Activated CD4-positive, alpha-beta T cell treated with anti-CD3 and anti-CD28 coated beads, Interleukin-2, amount 50 U/mL, for 48 hours (primary cell): Measurements from ENCODE around the gene RARA.
A peak's percentile ranks its signal among the peaks of the same experiment; 100 is the strongest.

ENCODE experiments used
- DNase-seq, 2 experiments: peaks; one replicate each; pipeline ENCODE4 v3.0.0-alpha.2; 2020

The RARA gene

DNA sequence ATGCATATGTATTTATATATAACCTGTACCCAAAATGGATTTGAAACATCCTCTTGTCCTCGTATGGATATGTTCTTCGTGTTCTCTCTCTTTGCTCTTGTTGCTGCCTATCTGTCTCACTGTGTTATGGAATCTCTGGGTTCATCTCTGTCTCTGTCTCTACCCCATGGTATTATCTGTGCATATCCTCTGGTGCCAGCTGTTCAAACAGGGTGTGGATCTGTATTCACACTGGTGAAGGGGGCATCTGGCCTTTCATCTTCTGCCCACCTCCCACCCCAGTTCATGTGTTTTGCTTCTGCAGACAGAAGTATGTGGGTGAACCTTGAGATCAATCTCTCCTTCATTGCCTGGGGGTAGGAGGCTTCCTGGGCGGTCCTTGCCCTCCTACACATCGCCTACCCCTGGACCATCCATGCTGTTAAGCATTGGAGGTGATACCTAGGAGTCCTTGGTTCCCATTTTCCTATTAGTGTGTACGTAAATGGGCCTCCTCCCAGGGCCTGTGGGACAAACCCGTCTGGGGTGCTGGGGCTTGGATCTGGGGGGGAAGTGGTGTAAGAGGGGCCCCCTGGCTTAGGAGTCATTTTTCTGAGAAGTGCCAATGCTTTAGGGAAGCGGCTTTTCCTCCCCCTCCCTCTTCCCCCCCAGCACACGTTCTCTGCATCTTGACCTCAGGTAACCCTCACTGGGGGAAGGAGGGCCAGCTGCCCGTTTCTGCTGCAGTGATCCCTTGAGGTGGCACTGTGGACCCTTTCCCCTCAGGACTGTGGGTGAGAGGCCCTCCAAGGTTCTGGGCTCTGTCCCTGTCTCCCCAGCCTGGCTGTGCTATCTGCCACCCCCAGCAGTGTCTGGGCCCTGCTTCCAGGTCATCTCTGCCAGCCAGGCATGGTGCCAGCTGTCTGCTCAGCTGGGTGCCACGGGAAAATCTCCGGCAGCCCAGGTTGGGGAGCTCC lies 21.1 kb downstream of the RARA start:
- DNase-seq: peak in 1 of 2 experiments; percentile 43

DNA sequence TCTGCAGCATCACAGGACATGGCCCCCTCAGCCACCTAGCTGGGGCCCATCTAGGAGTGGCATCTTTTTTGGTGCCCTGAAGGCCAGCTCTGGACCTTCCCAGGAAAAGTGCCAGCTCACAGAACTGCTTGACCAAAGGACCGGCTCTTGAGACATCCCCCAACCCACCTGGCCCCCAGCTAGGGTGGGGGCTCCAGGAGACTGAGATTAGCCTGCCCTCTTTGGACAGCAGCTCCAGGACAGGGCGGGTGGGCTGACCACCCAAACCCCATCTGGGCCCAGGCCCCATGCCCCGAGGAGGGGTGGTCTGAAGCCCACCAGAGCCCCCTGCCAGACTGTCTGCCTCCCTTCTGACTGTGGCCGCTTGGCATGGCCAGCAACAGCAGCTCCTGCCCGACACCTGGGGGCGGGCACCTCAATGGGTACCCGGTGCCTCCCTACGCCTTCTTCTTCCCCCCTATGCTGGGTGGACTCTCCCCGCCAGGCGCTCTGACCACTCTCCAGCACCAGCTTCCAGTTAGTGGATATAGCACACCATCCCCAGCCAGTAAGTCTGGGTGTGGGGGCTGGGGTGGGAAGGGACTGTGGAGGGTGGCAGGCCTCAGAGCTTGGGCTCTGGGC lies 22.0 kb downstream of the RARA start:
- no peak for DNase-seq

DNA sequence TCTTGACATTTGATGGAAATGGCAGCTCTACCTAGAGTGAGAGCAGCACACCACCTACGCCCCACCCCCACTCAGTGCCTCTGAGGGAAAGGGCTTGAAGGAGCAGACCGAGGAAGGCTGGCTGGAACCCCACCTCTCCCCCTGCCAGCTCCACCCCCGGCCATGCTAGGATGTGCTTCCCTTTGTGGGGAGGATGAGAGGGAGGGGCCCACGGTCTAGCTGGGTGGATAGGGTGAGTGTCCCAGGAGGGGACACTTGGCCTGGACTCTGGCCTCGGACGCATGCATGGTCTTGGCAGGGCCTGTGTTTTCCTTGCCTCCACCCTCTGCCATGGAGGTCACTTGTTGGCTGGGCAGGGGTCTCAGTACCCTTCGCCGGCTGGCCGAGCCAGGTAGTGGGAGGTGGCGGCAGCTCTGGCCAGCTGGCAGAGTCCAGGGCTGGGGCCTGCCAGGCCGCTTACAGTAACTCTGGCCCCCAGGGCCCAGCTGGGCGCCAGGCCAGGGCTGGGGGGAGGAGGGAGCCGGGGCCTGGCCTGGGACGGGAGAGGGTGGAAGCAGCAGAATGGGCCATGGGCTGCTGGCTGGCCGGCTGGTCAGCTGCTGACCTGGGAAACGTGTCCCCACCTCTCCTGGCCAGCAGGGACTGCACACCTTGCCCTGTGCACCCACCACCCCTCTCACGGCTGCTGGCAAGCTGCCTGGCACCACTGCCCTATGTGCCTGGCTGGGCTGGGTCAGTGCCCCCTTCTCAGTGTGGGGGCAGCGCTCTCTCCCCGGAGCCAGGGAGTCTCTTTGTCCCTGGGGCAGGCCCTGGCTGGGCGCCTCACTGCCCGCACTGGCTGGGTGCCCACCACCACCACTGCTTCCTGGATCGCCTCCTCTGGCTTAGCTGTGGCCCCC lies 23.0 kb downstream of the RARA start:
- no peak for DNase-seq

DNA sequence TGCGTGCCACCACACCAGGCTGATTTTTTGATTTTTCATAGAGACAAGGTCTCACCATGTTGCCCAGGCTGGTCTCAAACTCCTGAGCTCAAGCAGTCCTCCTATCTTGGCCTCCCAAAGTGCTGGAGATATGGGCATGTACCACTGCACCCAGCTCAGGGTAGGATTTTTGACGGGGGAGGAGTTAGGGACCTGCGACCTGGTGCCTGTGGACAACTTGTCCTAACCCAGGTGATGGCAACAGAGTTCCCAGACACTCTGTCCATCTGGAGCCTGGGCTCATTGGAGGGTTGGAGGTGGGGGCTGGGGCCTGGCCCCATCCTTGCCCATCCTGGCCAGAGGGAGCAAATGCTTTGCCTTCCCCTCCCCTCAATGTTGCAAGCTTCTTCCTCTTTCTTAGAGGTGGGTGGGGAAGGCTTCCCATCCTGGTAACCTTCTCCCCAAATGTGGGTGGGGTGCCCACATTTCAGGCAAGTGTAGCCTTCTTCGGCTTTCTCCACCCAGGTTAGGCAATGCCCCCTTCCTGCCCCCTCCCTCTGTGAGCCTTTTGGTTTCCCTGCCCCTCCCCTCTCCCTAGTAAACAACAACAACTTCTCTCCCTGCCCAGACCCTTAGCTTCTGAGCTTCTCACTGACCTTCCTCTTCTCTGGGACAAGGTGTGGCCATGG lies 24.9 kb downstream of the RARA start:
- DNase-seq: no peak

DNA sequence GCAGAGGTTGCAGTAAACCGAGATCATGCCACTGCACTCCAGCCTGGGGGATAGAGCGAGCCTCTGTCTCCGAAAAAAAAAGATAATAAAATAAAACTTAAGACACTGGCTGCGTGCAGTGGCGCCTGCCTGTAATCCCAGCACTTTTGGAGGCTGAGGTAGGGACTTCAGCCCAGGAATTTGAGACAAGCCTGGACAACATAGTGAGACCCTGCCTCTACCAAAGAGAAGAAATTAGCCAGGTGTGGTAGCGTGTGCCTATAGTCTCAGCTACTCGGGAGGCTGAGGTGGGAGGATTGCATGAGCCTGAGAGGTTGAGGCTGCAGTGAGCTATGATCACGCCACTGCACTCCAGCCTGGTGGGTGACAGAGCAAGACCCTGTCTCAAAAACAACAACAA lies 26.6 kb downstream of the RARA start:
- no peak for DNase-seq

DNA sequence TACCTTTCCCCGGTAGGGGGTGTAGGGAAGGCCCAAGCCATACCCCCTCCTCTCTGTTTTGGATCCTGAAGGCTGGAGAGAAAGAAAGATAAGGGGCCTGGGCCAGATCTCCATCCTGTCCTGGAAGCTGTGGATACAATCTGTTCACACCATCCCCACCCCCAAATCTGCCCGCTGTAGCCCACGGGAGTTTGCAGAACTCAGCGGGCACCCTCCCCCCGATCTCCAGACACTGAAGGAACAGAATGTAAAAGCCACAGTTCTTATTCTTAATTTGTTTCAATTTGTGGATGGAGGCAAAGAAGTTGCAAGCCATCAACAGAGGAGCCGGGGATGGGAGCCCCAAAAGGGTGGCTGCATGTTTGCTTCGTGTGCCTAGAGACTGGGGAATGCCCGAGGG lies 28.4 kb downstream of the RARA start:
- DNase-seq: no peak

DNA sequence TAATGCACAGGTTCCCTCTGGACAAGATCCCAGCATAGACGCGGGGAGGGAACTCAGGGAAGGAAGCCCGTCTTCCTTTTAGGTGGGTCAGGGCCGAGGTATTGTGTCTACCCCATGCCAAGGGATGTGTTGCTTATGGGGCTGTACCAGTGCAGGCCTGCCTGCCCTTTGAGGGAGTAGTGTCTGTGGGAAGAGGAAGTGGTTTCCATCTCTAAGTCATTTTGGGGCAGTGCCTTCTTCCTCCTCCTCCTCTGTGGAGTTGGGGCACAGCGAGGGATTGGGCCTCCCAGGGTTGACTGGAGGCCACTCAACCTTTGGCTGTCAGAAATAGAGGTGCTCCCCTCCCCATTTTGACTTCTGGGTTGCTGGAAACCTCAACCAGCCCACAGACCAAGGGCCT lies 29.1 kb downstream of the RARA start:
- no peak for DNase-seq

DNA sequence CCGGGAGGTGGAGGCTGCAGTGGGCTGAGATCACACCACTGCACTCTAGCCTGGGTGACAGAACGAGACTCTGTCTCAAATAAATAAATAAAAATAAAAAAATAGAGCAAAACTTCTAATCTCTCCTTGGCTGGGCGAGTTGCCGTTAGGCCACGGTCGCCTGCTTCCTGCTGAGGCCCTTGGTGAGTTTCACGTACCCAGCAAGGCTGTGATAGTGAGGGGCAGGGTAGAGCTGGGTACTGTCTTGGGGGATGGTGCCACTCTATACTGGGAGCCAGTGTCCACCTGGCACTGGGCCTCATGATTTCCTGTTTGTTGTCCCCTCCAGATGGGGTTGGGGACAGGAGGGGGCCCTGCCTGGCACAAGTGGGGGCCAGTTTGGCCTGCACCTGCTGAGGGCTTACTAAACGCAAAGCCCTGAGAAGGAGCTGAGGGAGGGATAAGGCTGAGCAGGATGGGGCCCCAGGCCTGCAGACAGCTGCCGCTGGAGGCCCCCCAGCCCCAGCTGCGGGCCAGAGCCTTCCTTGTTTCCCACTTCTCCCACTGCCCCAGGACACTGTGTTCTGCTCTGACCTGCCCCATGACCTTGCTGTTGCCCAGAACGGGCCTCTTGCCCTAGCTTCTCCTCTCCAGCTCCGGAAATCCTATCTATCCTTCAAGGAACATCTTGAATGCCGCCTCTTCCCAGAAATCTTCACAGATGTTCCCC lies 30.1 kb downstream of the RARA start:
- DNase-seq: no peak

DNA sequence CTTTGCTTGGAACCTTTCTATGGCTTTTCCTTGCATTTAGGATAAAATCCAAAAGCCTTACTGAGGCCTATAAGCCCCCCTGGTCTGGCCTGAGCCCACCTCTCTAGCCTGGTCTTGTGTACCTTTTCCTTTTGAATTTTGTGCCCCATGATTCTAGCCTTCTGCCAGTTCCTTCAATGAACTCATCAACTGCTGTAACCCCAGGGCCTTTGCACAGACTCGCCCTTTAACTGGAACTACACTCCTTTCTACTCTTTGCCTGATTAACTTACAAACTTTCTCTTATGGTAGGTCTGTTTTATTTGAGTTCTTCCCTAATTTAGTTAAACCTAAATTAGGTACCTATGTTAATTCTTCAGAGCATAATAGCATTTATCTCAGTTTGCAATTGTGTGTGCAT lies 31.3 kb downstream of the RARA start:
- no peak for DNase-seq

DNA sequence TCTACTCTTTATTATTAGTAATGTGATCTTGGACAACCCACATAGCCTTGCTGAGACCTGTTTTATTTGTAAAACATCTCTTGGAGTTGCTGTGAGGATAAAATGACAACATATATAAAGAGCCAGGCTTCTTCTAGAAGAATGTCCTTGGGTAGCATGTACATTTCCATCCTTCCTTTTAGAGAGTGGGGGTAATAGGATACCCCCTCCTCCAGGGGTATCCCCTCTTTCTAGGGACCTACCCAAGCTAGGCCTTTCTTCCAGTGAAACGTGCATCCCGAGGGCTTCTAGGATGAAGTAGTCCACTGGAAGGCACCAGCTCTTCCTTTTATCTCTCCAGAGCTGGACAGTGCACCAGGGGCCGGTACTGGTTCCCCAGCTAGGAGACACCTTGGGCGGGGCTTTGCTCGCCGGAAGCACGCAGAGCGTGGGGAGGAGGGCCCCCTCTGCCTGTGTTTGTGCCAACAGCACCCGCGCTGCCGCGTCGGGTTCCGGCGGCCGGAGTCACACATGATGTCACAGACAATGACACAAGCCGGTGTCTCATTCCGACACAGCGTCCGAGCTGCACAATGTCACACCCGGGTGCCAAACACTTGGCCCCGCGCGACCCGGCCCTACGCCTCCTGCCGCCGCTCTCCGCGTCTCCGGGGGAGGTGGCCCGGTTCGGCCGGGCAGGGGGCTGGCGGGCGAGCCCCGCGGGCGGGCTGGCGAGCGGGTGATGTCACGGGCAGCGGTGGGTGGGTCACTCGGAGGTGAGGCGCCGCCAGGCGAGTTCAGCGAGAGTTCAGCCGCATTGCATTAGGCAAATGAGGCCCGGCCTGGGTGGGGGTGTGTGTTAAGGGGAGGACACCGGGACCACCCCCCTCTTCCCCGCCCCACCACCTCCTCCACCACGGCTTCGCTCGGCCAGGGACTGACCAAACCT lies 32.2 kb downstream of the RARA start:
- DNase-seq: peak; percentile 82 to 87

DNA sequence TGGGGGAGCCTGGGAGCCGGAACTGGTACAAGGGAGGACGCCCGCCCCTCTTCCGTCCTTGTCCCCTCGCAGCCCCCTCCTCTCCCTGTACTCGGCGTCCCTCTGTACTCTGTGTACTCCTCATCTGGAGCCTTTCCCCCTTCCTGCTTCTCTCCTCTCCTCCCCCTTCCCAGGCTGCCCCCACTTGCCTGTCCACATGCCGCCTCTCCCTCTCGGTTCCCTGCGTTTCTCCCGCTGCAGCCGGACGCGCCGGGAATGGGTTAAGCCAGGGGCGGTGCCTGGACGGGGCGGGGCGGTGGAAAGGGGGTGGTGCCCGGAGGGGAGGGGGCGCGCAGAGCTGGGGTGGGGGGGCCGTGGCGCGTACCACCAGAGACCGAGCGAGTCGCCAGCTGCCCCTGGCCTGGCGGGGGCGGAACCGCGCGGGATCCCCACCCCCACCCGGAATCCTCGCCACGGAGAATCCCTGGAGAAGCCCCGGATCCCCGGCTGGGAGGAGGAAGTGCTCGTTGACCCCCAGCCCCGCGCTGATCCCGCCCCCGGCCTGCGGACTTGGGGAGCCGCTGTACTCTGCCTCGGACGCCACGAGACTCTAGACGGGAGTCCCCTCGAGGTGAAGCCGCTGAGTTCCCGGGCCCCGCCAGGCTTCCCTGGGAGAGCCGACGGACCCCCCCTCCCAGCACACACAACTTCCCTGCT lies 33.0 kb downstream of the RARA start:
- peak in 1 of 2 experiments; percentile 42 for DNase-seq

DNA sequence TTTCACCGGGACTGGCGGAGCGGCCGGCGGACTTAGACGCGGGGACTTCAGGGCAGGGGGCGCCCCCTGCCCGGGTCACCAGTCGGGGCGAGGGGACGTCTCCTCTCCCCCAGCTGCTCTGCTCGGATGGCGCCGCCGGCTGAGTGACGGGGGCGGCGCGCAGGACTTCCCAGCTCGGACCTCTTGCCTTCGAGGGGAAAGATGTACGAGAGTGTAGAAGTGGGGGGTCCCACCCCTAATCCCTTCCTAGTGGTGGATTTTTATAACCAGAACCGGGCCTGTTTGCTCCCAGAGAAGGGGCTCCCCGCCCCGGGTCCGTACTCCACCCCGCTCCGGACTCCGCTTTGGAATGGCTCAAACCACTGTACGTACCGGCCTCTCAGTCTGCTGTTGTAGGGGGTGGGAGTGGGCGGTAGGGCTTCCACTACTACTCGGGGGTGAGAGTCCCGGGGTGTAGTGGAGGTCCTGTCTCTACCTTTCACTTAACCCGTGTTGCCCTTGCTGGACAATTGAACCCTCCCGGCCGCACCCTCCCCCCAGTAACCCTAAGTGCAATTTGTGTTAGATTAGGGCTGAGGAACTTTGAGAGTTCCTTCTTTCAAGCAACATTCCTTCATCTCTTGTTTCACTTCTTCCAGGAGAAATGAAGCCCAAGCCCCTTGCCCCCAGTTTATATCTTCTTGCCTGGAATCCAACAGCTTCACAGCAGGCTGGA lies 33.7 kb downstream of the RARA start:
- no peak for DNase-seq

DNA sequence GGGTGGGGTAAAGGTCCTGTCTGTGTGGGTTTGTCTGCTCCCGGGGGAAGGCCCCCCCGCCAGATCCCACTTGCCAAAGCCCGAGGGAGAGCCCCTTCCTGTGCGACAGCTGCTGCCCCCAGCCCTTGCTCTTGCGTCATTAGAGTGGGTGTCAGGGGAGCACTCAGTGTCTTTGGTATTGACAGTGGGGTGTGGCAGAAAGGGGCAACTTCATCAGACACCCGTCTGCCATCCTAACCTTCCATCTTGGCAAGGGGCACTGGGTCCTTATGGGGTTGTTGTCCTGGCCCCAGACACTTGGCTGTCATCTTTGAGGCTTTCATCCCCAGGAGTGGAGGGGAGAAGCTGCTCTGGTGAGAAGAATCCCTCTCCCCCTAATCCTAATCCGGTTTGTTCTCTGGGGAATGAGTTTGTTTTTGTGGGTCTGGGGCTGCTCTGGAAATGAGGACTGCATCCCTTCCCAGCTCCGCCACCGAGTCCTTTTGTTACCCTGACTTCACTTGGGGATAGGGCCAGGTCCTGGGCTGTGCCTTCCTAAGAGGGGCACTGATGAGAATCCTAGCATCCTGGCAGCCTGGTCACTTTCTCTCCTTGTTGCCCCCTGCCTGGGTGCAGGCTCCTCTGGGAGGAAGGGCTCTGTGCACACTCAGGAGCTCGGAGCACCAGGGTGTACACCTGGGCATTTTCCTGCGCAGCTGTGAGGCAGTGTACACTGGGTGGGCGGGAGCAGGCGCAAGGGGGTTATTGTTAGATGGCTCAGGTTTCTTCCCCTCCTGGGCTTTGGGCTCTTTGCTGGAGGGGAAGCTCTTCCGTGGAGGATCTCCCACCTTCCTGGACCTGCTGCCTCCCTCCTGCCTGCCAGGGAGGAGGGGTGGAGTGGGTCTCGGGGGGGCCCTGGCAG lies 34.5 kb downstream of the RARA start:
- no peak for DNase-seq

DNA sequence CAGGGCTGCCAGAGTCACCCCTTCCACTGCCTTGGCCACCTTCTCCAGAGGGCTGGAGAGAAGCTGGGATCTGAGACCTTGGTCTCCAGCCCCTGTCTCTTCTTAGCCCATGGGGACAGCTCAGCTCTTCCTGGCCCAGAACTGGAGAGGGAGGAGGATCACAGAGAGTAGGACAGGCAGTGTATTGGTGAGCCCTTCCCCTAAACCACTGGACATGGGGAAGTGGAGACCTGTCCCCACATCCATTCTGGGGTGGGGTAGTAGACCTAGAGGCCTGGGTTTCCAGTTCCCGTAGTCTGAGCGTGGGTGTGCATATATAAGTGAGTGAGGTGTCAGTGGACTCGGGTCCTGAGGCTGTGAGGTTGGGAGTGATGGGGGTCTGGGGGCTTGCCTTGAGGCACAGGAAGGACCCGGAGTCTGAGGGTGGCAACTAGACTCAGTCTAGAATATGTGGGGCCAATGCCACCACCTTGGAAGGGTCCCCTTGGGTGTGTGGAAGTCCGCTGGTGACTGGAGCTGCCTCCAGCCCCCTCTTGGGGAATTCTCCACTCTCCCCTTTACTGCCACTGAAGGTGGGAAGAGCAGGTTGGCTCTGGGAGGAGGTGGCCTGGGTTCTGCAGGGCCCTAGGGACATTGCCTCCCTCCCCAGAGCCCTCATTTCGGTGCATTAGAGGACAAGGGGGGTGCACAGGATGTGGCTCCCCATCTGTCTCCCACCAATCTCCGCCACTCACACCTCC lies 35.6 kb downstream of the RARA start:
- no peak for DNase-seq

DNA sequence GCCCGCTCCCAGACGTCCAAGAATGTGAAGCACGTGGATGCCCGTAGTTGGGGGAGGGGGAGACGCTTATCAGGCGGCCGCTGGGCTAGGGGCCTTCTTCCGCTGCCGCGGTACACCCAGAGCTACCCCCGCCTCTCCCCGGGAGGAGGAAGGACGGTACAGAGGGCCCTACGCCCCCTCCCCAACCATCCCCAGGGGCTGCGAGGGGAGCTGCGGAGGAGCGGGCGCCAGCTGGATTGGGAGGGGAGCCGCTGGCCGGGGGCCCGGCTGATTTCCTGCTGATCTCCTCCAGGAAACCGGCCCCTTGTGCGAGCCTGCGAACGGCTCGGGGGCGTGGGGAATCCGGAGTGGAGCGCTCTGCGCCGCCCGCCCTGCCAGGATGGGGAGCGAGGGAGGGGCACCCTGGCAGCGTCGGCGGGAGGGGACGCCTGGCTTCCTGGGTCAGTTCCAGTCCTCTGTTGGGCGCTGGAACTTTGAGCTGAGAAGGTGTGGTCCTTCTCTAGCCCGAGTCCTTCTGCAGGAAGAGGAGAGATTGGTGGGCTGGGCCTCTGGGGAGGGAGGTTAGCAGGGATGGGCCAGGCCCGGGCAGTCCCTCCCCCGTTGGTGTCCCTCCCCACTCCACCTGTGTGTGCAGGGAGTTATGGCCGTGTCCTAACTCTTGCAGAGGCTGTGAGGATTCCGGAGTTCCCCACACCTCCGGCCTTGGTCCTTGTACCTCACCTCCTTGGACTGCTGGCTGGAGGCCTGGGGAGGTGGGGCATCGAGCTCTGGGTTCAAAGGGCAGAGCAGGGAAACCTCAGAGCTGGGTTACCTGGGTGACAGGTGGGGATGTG lies 36.4 kb downstream of the RARA start:
- peak in 1 of 2 experiments; percentile 38 for DNase-seq

DNA sequence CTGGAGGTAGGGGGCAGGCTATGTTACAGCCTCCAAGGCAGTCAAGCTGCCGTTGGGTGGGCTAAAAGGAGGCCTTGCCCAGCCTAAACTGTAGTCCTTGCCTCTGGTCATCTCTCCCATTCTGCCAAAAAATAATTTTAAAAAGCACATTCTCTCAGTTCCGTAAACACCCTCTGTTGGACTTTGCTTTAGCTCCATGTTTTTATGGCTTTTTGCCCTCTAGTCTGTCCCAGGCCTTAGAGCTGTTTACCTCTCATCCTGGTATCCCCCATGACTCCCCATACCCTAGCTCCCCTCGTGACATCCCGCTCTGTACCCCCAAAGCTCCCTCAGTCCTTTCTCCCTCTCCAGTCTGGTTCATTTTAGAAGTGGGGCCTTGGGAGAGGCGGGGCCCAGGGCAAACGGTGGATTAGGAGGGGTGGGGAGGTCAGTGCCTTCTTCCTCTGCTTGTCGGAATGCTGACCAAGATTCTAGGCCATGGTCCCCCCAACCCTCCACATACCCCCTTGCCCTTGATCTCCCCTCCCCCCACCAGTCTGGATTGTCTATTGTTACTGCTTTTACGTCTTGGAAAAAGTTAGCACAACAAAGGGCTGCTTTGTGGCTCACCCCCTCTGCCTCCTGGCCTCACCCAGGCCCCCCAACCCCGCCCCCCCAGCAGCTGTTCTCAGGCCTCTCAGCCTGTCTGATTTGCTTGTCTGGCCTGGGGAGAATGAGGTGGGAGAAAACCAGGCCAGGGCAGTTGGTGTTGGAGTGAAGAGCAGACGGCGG lies 37.2 kb downstream of the RARA start:
- DNase-seq: no peak
